ENCODE measurements around the gene AFDN. TPM values are rescaled to one million over a fixed set of nuclear protein-coding genes. Genes with fewer than 3 reads are reported as not detected.
A peak's percentile ranks its signal among the peaks of the same experiment; 100 is the strongest.

The AFDN gene
- total RNA-seq, 1 donor from 2014 or later = 357 TPM

GRCh38 chr6:167855825-167856425, 29.2 kb downstream of the AFDN start:
- Histone ChIP-seq H3K9me3 (ENCODE audit: low read depth) (no peaks in the 10 kb centered on the region), H3K36me3 (no peaks in the 10 kb centered on the region), H3K79me2 (ENCODE audit: low read depth) (peaks cover 100% of the 10 kb centered on the region), H2AFZ (replicated peaks) (no peak overlapping the region), H3K4me1 (peaks cover 55% of the 10 kb centered on the region), H3K27me3 (no peaks in the 10 kb centered on the region), H4K20me1 (ENCODE audit: low read depth) (peaks cover 100% of the 10 kb centered on the region), H3F3A (ENCODE audit: low read depth) (no peaks in the 10 kb centered on the region), H3K27ac (no peak overlapping the region), H3K4me3 (no peak overlapping the region), H3K9ac (no peak overlapping the region), H3K4me2 (no peak overlapping the region)
- no peaks in the 10 kb centered on the region for H3K27me3 Mint-ChIP-seq (ENCODE audit: insufficient read depth, low read depth)
- no peak overlapping the region for H3K27ac Mint-ChIP-seq
- H3K4me1 Mint-ChIP-seq = peaks cover 40% of the 10 kb centered on the region
- no peak for TF ChIP-seq EZH2 (IDR thresholded peaks at IDR 0.05)
- TF ChIP-seq EZH2phosphoT487 (IDR thresholded peaks at IDR 0.05) = no peak
- no peak for TF ChIP-seq CTCF (IDR thresholded peaks at IDR 0.05)
- H3K36me3 Mint-ChIP-seq = peaks cover 11% of the 10 kb centered on the region
- H3K9me3 Mint-ChIP-seq = peaks cover 17% of the 10 kb centered on the region
- no peak overlapping the region for H3K4me3 Mint-ChIP-seq
- DNase-seq (ENCODE audit: low spot score) = no peak

- no peaks in the 10 kb centered on the region for H3K27me3 Mint-ChIP-seq (ENCODE audit: insufficient read depth, low read depth)
- no peak for DNase-seq (ENCODE audit: low spot score)
- no peaks in the 10 kb centered on the region for H3K9me3 ChIP-seq (ENCODE audit: low read depth)
- H3K4me3 ChIP-seq = no peak overlapping the region
- H3K27ac Mint-ChIP-seq = no peak overlapping the region
- peaks cover 100% of the 10 kb centered on the region for H4K20me1 ChIP-seq (ENCODE audit: low read depth)
- no peaks in the 10 kb centered on the region for H3K36me3 ChIP-seq
- H3F3A ChIP-seq (ENCODE audit: low read depth) = no peaks in the 10 kb centered on the region
- no peak overlapping the region for H2AFZ ChIP-seq (replicated peaks)
- peaks cover 55% of the 10 kb centered on the region for H3K4me1 ChIP-seq
- H3K79me2 ChIP-seq (ENCODE audit: low read depth) = peaks cover 100% of the 10 kb centered on the region
- peaks cover 39% of the 10 kb centered on the region for H3K4me1 Mint-ChIP-seq
- H3K27me3 ChIP-seq = no peaks in the 10 kb centered on the region
- TF ChIP-seq EZH2phosphoT487 (IDR thresholded peaks at IDR 0.05) (no peak), EZH2 (IDR thresholded peaks at IDR 0.05) (no peak), CTCF (IDR thresholded peaks at IDR 0.05) (no peak)
- H3K36me3 Mint-ChIP-seq = peaks cover 8% of the 10 kb centered on the region
- H3K27ac ChIP-seq = no peak overlapping the region
- H3K9ac ChIP-seq = no peak overlapping the region
- H3K4me3 Mint-ChIP-seq = no peak overlapping the region
- H3K9me3 Mint-ChIP-seq = peaks cover 15% of the 10 kb centered on the region
- H3K4me2 ChIP-seq = peak overlapping the region; percentile 29
Measured at GRCh38 chr6:167856474-167856873, 29.8 kb downstream of the AFDN start.

GRCh38 chr6:167856999-167857660, 30.4 kb downstream of the AFDN start:
- Mint-ChIP-seq H3K9me3 (peaks cover 15% of the 10 kb centered on the region), H3K27me3 (ENCODE audit: insufficient read depth, low read depth) (no peaks in the 10 kb centered on the region), H3K4me3 (no peak overlapping the region), H3K36me3 (peaks cover 8% of the 10 kb centered on the region), H3K27ac (no peak overlapping the region), H3K4me1 (peaks cover 42% of the 10 kb centered on the region)
- H3K4me3 ChIP-seq = no peak overlapping the region
- H3K4me1 ChIP-seq = peaks cover 53% of the 10 kb centered on the region
- H3K27me3 ChIP-seq = no peaks in the 10 kb centered on the region
- no peaks in the 10 kb centered on the region for H3K9me3 ChIP-seq (ENCODE audit: low read depth)
- no peak overlapping the region for H3K9ac ChIP-seq
- peak overlapping the region; percentile 29 for H3K4me2 ChIP-seq
- no peak overlapping the region for H3K27ac ChIP-seq
- TF ChIP-seq EZH2phosphoT487 (IDR thresholded peaks at IDR 0.05) (no peak), CTCF (IDR thresholded peaks at IDR 0.05) (no peak), EZH2 (IDR thresholded peaks at IDR 0.05) (no peak)
- H3K79me2 ChIP-seq (ENCODE audit: low read depth) = peaks cover 100% of the 10 kb centered on the region
- no peak overlapping the region for H2AFZ ChIP-seq (replicated peaks)
- no peak for DNase-seq (ENCODE audit: low spot score)
- no peaks in the 10 kb centered on the region for H3K36me3 ChIP-seq
- peaks cover 100% of the 10 kb centered on the region for H4K20me1 ChIP-seq (ENCODE audit: low read depth)
- H3F3A ChIP-seq (ENCODE audit: low read depth) = no peaks in the 10 kb centered on the region

All from neural progenitor cell (in vitro differentiated cells).